ENCODE data around the gene ZSCAN12. TPM values are rescaled to one million over a fixed set of nuclear protein-coding genes. Genes with fewer than 3 reads are reported as not detected.
"Not testable (repeated sequence)": the region's sequence is repeated elsewhere in the genome, so short reads cannot be mapped to it uniquely, and the experiment has no call there.

Gene ZSCAN12
- total RNA-seq = 1 to 10 TPM; 4.3 to 6.9 (median 5.0) TPM
- long read RNA-seq, donor 1, partial matches to known transcripts = 1 of 4 reads
- long read RNA-seq, donor 1, other reads (novel, unspliced or antisense) = 3 of 4 reads
- long read RNA-seq, donor 2, partial matches to known transcripts = 1 of 3 reads
- long read RNA-seq, donor 2, other reads (novel, unspliced or antisense) = 2 of 3 reads

DNA sequence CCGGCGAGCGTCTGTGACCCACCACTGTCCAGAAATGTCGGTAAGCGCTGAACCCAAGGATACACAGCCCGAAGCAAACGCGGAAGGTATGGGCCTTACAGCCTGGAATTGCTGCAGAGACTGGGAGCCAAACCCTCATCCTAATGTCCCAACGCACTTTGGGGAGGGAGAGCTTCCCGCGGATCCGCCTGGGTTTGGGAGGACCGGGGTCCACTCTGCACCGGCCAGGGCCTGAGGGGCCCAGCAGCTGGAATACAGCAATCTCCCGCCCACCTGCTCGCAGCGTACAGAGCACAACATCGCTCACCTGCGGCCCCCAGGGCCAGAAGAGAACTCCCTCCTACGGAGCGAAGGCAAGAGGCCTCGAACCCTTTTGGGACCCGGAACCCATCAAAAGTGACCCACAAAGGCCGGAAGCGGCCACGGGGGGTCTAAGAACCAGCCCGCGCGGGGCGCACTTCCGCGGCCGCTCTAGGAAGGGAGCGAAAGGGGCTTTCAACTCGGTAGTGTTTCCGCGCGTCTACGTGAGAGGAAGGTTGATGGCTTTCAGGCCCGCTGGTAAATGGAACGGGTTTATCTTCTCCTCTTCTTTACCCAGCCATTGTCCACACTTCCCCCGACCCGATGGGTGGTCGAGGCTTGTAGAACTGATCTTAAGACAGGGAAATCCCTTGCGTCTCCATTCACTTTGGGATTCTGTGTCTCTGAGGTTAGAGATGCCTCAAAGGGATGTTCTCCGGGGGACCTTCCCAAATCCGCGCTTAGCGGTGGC lies at the start of gene ZSCAN12:
TSS of gene ZSCAN12 (minus strand) at position 398 of the 772 bp plus-strand sequence. CDS start 1,342 bp downstream, outside the sequence.
- intact Hi-C loops (cut with DNase I, micrococcal nuclease) = no loop called here
- DNase-seq (peak; percentile 87 to 88 (median 88)), ATAC-seq (peak; percentile 99)
- no peaks in the 10 kb centered on the region for H3K36me3 ChIP-seq (ENCODE audit: low read depth)
- TF ChIP-seq, protein P1, sequence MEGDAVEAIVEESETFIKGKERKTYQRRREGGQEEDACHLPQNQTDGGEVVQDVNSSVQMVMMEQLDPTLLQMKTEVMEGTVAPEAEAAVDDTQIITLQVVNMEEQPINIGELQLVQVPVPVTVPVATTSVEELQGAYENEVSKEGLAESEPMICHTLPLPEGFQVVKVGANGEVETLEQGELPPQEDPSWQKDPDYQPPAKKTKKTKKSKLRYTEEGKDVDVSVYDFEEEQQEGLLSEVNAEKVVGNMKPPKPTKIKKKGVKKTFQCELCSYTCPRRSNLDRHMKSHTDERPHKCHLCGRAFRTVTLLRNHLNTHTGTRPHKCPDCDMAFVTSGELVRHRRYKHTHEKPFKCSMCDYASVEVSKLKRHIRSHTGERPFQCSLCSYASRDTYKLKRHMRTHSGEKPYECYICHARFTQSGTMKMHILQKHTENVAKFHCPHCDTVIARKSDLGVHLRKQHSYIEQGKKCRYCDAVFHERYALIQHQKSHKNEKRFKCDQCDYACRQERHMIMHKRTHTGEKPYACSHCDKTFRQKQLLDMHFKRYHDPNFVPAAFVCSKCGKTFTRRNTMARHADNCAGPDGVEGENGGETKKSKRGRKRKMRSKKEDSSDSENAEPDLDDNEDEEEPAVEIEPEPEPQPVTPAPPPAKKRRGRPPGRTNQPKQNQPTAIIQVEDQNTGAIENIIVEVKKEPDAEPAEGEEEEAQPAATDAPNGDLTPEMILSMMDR (IDR thresholded peaks at IDR 0.05) = no peak
- no peaks in the 10 kb centered on the region for H3K9me3 ChIP-seq
- H3K4me3 ChIP-seq = peak within 1 kb of the TSS; percentile 52
- no peaks in the 10 kb centered on the region for H3K4me1 ChIP-seq (ENCODE audit: low read depth)

DNA sequence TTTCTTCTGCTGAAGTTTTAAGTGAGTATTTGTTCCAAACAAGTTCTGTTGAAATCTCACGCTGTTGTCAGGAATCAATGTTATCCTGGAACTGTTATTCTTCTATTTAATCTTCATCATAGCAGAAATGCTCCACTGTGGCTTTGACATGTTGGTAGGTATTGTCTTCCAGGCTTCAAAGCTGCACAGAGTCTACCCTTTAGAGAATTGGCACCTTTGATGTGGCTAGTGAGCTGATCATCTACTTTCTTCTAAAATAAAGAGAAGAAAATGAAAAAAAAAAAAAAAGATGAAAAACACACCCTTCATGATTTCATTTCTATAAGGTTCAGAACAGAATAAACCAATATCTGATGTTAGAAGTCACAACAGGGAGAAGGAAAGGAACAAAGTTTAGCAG lies 49.5 kb upstream of the ZSCAN12 start:
- no peak for ATAC-seq

DNA sequence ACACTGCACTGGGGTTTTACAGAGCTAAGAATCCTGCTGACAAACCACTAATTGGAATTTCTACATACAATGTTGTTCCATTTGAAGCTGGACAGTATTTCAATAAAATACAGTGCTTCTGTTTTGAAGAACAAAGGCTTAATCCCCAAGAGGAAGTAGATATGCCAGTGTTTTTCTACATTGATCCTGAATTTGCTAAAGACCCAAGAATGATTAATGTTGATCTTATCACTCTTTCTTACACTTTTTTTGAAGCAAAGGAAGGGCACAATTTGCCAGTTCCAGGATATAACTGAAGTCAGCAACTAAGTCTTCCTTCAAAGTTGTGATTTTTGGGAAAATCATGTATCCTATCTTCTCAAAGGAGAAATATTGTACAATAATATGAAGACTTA lies 48.0 kb upstream of the ZSCAN12 start:
- DNase-seq; H3K4me1 ChIP-seq (ENCODE audit: low read depth); H3K36me3 ChIP-seq (ENCODE audit: low read depth); H3K9me3 ChIP-seq; ATAC-seq; H3K4me3 ChIP-seq; intact Hi-C loops (cut with DNase I, micrococcal nuclease): not testable (repeated sequence)

More for the DNA sequence above, 49.5 kb upstream of the ZSCAN12 start:
- intact Hi-C loops (cut with DNase I, micrococcal nuclease) = no loop called here
- Histone ChIP-seq H3K4me1 (ENCODE audit: low read depth) (no peaks in the 10 kb centered on the region), H3K9me3 (no peaks in the 10 kb centered on the region), H3K4me3 (no peak overlapping the region), H3K36me3 (ENCODE audit: low read depth) (no peaks in the 10 kb centered on the region)
- no peak for DNase-seq
- TF ChIP-seq, protein P1 (IDR thresholded peaks at IDR 0.05) = no peak

DNA sequence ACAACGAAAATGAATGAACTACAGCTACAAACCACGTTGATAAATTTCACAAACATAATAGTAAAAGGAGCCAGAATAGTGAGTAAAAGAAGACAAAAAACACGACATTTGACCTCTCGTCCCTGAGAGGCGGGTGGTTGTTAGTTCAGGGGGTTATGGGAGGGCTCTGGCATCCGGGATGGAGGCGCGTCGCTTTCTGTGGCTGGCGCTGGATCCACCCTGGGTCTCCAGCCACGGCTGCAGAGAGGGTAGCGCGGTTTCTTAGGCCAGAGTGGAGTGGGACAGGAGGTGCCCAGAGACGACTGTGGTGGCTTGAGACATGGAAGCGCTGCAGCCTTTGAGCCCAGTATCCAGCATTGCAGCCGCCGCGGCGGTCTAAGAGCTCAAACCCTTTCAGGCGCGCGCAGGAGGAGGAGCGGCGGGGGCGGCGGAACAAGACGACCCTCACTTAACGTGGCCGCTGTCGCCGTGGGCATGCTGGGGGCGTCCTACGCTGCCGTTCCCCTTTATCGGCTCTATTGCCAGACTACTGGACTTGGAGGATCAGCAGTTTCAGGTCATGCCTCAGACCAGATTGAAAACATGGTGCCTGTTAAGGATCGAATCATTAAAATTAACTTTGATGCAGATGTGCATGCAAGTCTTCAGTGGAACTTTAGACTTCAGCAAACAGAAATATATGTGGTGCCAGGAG lies 47.4 kb upstream of the ZSCAN12 start:
- Histone ChIP-seq H3K9me3 (no peaks in the 10 kb centered on the region), H3K4me3 (no peak overlapping the region), H3K4me1 (ENCODE audit: low read depth) (no peaks in the 10 kb centered on the region), H3K36me3 (ENCODE audit: low read depth) (no peaks in the 10 kb centered on the region)
- ATAC-seq (no peak), DNase-seq (no peak)
- intact Hi-C loops (cut with DNase I, micrococcal nuclease) = no loop called here
- TF ChIP-seq, protein P1 (IDR thresholded peaks at IDR 0.05) = no peak

DNA sequence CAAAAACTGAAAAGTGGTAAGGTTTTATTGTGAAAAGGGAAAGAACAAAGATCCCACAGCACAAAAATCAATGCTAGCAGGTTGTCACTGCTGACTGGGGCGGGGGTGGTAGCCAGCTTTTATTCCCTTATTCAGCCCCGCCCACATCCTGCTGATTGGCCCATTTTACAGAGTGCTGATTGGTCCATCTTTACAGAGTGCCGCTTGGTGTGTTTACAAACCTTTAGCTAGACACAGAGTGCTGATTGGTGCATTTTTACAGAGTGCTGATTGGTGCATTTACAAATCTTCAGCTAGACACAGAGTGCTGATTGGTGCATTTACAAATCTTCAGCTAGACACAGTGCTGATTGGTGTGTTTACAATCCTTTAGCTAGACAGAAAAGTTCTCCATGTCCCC lies 45.2 kb upstream of the ZSCAN12 start:
- H3K36me3 ChIP-seq (ENCODE audit: low read depth); H3K4me1 ChIP-seq (ENCODE audit: low read depth); H3K4me3 ChIP-seq; ATAC-seq; H3K9me3 ChIP-seq; intact Hi-C loops (cut with DNase I, micrococcal nuclease); DNase-seq: not testable (repeated sequence)

DNA sequence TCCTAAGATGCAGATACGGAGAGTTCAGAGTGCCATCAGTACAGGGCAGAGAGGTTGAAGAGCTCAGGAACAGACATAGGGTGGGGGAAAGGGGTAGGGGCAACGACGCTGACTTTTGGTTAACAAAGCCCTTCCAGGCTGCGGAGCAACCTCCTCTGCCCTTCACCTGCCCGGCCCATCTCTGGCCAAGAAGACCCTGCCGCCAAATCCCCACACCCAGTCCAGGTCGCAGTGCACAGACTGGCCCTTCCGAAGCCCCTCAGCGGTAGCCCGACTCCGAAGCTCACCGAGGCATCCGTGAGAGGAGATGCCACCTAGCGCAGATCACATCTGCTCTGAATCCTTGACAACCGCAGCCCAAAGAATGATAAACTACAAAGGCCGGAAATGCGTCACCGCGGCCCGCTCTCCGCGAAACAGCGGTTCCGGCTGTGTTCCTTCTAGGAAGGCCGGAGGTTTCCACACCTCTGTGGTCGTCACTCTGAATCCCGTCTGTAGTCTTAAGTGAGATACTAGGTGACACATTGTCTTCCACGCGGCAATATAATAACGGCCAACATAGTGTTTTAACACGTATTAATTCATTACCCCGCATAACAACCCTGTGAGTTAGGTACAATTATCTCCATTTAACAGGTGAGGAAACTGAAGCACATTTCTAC lies 43.7 kb upstream of the ZSCAN12 start, which contains the start of gene ZSCAN23:
TSS of gene ZSCAN23 (minus strand) at position 380 of the 662 bp plus-strand sequence. CDS start 7,225 bp downstream, outside the sequence.
- no peaks in the 10 kb centered on the region for H3K9me3 ChIP-seq
- DNase-seq (peak; percentile 69 to 77 (median 70)), ATAC-seq (peak; percentile 89)
- H3K4me3 ChIP-seq = peak within 1 kb of the TSS; percentile 9
- H3K4me1 ChIP-seq (ENCODE audit: low read depth) = no peaks in the 10 kb centered on the region
- intact Hi-C loops (cut with DNase I, micrococcal nuclease) = no loop called here
- TF ChIP-seq, protein P1 (IDR thresholded peaks at IDR 0.05) = no peak
- no peaks in the 10 kb centered on the region for H3K36me3 ChIP-seq (ENCODE audit: low read depth)
